HFF-Myc (cell line): ENCODE measurements around the gene SIL1.

Source experiments
- DNase-seq: peaks from one replicate; pipeline ENCODE4 v3.0.0-alpha.2; 2011; ENCODE audit warnings: low read depth; ENCODE audit errors: extremely low read depth
- H3K4me3 ChIP-seq: replicated peaks from 2 replicates; pipeline ENCODE4 v1.5.1; 2011; ENCODE audit warnings: low read depth, mild to moderate bottlenecking, control low read depth, low read length
- TF ChIP-seq, protein P1 (sequence below): IDR thresholded peaks from 2 replicates; pipeline ENCODE4 v1.5.1; 2012; ENCODE audit warnings: mild to moderate bottlenecking, low read depth, low read length, control low read depth; ENCODE audit errors: missing control alignments

SIL1 gene

DNA sequence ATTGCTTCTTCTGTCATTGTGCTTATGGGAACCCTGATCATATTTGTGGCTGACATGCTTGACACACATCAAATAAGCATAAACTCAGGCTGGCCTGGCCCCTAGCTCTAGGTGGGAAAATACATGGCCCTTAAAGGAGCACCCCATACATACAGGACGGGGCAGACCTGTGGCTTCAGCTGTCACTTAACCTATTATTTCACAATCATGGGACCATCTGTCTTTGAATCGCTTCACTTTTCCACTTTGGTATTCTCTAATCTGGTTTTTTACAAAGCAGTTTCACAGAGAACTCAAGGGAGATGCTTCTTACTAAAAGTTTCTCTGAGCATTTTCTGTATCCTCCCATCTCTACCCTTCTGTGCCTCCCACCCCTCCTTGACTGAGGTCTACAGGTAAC, 288.4 kb downstream of the SIL1 start:
- TF ChIP-seq, protein P1, sequence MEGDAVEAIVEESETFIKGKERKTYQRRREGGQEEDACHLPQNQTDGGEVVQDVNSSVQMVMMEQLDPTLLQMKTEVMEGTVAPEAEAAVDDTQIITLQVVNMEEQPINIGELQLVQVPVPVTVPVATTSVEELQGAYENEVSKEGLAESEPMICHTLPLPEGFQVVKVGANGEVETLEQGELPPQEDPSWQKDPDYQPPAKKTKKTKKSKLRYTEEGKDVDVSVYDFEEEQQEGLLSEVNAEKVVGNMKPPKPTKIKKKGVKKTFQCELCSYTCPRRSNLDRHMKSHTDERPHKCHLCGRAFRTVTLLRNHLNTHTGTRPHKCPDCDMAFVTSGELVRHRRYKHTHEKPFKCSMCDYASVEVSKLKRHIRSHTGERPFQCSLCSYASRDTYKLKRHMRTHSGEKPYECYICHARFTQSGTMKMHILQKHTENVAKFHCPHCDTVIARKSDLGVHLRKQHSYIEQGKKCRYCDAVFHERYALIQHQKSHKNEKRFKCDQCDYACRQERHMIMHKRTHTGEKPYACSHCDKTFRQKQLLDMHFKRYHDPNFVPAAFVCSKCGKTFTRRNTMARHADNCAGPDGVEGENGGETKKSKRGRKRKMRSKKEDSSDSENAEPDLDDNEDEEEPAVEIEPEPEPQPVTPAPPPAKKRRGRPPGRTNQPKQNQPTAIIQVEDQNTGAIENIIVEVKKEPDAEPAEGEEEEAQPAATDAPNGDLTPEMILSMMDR: no peak
- DNase-seq: no peak
- no peak overlapping the region for H3K4me3 ChIP-seq

DNA sequence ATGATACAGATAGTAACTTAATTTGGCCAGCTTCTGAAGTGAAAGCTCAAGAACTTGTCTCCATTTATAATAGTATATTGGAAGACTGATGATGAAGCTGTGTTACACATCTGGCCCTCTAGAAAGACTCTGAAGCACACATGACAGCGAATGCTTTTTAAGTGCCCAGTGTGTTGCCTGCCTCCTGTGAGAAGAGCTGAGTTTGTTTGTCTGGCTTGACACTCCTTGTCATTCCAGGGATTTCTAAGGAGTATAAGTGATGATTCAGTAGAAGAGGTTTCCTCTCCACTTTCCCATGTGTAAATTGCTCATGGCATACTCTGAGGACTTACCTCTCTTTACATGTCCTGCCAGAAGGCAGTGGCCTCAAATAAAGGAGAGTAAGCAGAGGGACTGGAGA, 292.6 kb downstream of the SIL1 start:
- no peak for DNase-seq
- H3K4me3 ChIP-seq: no peak overlapping the region
- TF ChIP-seq, protein P1: no peak

DNA sequence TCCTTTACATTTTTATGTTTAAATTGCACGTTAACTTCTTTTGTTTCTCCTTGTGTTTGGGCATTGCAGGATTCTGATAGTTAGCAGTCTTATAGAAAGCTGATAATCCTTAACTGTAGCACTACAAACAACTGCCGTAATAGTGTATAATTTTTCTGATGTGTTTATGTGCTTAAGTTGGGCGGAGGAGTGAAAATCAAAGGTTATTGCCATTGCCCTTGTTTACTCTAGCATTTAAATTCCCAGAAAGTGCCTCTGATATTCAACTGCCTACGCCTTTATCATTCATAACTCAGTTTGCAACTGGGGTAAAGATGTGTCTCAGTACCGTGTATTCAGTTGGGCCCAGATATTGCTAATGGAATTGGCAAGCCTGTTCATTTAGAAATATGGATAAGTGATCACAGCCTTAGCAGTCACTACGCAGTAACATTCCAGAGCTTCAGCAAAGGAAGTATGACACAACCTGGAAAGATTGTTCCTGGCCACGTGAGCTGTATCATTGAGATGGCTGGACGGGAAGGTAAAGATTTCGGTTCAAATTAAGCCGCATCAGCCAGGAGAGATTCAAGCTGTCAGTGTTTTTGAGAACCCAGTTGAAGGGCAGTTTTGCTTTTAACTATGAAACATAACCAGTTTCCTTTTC, 294.9 kb downstream of the SIL1 start:
- TF ChIP-seq, protein P1: no peak
- no peak overlapping the region for H3K4me3 ChIP-seq
- no peak for DNase-seq

DNA sequence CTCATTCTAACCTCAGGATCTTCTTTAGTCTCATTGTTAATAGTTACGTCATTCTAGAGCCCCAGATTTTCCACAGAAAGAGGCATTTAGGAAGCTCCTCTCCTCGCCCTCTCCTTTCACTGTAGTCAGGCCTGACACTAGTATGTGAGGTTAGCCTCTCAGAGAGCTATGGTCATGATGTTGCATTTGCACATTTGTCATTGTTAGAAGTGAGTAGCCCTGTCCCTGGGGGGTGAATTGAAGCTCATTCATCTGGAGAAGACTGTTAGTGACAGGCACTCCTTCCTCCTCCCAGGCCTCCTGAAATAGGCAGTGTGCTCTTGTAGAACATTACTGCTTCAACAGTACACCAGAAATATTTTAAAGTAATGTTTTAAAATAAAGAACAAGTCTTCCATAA, 296.5 kb downstream of the SIL1 start:
- TF ChIP-seq, protein P1: no peak
- no peak overlapping the region for H3K4me3 ChIP-seq
- no peak for DNase-seq

DNA sequence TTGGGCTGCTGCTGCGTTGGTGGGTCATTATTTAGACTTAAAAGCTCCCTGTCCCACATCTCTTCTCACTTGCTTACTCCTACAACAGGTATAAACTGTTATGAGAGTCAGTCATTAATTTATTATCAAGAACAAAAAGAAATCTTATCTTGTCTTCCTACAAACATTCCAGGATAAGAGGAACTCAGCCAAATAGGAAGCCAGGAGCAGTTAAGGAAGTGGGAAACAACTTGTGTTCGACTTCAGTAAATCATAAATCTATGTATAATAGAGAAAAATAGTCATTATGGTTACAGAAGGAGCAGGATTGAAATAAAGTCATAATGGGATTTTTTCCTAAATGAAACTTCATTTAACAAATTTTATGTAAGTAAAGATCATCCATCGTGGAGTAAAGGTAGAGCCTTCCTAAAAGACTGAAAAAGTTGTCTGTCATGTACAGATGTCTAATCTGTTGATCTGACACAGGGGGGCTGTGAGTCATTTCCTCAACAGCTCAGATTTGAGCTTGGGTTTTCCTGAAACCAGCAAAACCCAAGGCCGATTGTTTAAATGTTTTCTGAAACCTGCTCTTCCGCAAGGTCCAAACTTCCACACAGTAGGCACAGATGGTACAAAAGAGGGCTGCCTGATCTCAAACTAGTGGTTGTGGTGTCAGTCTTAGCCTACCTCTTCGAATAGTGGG, 297.7 kb downstream of the SIL1 start:
- H3K4me3 ChIP-seq: no peak overlapping the region
- TF ChIP-seq, protein P1: no peak
- DNase-seq: no peak

DNA sequence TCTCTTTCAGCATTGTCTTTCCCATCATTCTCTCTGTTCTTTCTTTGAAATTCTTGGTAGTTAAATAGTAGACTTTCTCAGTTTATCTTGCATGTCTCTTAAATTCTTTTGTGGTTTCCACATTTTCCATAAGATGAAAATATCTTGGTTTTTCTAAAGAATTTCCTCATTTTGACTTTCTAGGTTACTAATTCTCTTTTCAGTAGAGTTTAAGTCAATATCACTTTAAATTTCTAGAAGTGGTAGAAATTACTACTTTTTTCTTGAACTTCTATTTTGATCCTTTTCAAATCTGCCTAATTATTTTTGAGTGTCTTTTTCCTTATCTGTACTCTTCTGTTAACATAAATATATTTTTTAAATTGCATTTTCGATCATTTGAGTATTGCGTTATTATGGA, 299.4 kb downstream of the SIL1 start:
- H3K4me3 ChIP-seq: no peak overlapping the region
- TF ChIP-seq, protein P1: no peak
- no peak for DNase-seq
